IMR-90 (cell line): Measurements from ENCODE around the gene PRELP. TPM values are rescaled to one million over a fixed set of nuclear protein-coding genes. Genes with fewer than 3 reads are reported as not detected.

Experiments
- ATAC-seq: fragments of 200-7000 bp; cut with Tn5 transposase; 2 replicates; pipeline ENCODE4 v1.9.1; 2020; ENCODE audit warnings: low read depth, mild to moderate bottlenecking, moderate library complexity
- BruUV-seq: library from RNA; stranded (reverse); fragments of 400-500 nt; replicated peaks from 2 replicates; lab custom pipeline; 2021; lab: Mats Ljungman, UMichigan
- CTCF ChIA-PET: fragments of 300-600 bp; formaldehyde crosslinking; extraction: SDS; loops from one replicate; lab custom pipeline; 2021; ENCODE audit warnings: antibody characterized with exemption; lab: Yijun Ruan, JAX
- POLR2A ChIA-PET: fragments of 300-600 bp; sonication (Branson Sonifier 250); formaldehyde crosslinking; loops from one replicate; lab custom pipeline; 2022; ENCODE audit warnings: antibody characterized with exemption; ENCODE audit not compliant: unreplicated experiment; lab: Charles Lee
- DNase-seq: peaks from one replicate; pipeline ENCODE4 v3.0.0; 2013
- H2AFZ ChIP-seq: replicated peaks from 2 replicates; pipeline ENCODE3; 2013; ENCODE audit warnings: low read length, mild to moderate bottlenecking; ENCODE audit not compliant: poor library complexity
- H2AK5ac ChIP-seq: 2 replicates; pipeline ENCODE4 v1.6.1; 2013; ENCODE audit warnings: low read depth, low read length, inconsistent platforms
- H2AK9ac ChIP-seq: replicated peaks from 2 replicates; pipeline ENCODE3; 2013; ENCODE audit warnings: mild to moderate bottlenecking, low read depth, low read length, moderate library complexity; ENCODE audit not compliant: poor library complexity
- H2BK120ac ChIP-seq: 2 replicates; pipeline ENCODE4 v1.6.1; 2013; ENCODE audit warnings: low read depth, low read length, inconsistent platforms
- H2BK15ac ChIP-seq: 3 replicates; pipeline ENCODE4 v1.6.1; 2013; ENCODE audit warnings: low read depth, low read length, inconsistent platforms
- H2BK20ac ChIP-seq: 2 replicates; pipeline ENCODE4 v1.6.1; 2013; ENCODE audit warnings: low read depth, mild to moderate bottlenecking, inconsistent platforms, low read length, moderate library complexity
- H2BK5ac ChIP-seq: 2 replicates; pipeline ENCODE4 v1.6.1; 2013; ENCODE audit warnings: mild to moderate bottlenecking, low read depth, low read length, inconsistent platforms; ENCODE audit not compliant: poor library complexity, severe bottlenecking
- H3K14ac ChIP-seq: replicated peaks from 2 replicates; pipeline ENCODE4 v1.6.1; 2013; ENCODE audit warnings: low read depth, low read length, inconsistent platforms
- H3K18ac ChIP-seq: 2 replicates; pipeline ENCODE4 v1.6.1; 2013; ENCODE audit warnings: low read depth, low read length, control low read depth
- H3K23ac ChIP-seq: 2 replicates; pipeline ENCODE4 v1.6.1; 2013; ENCODE audit warnings: low read depth, low read length, inconsistent platforms
- H3K27ac ChIP-seq: 2 replicates; pipeline ENCODE4 v1.5.1; 2013; ENCODE audit warnings: mild to moderate bottlenecking, control low read depth, low read length; ENCODE audit not compliant: insufficient read depth
- H3K27me3 ChIP-seq: 2 replicates; pipeline ENCODE4 v1.6.1; 2013; ENCODE audit warnings: low read length; ENCODE audit not compliant: control insufficient read depth, insufficient read depth
- H3K36me3 ChIP-seq: 2 replicates; pipeline ENCODE4 v1.6.1; 2013; ENCODE audit warnings: low read length, mixed read lengths; ENCODE audit not compliant: control insufficient read depth, insufficient read depth
- H3K4ac ChIP-seq: 2 replicates; pipeline ENCODE4 v1.6.1; 2013; ENCODE audit warnings: low read depth, low read length, inconsistent platforms
- H3K4me1 ChIP-seq: 2 replicates; pipeline ENCODE4 v1.6.1; 2013; ENCODE audit warnings: low read length, mixed read lengths; ENCODE audit not compliant: control insufficient read depth, insufficient read depth
- H3K4me2 ChIP-seq: 2 replicates; pipeline ENCODE4 v1.6.1; 2013; ENCODE audit warnings: low read depth, mild to moderate bottlenecking, control low read depth, low read length, moderate library complexity
- H3K4me3 ChIP-seq: 2 replicates; pipeline ENCODE4 v1.5.1; 2013; ENCODE audit warnings: low read depth, mild to moderate bottlenecking, control low read depth, low read length, moderate library complexity; ENCODE audit not compliant: insufficient read depth
- H3K56ac ChIP-seq: 2 replicates; pipeline ENCODE4 v1.6.1; 2013; ENCODE audit warnings: low read length, inconsistent platforms; ENCODE audit not compliant: insufficient read depth; ENCODE audit errors: extremely low read depth
- H3K79me1 ChIP-seq, 2 experiments: 2 replicates each; pipeline ENCODE4 v1.6.1; 2013; ENCODE audit warnings: low read length in 2 of 2, inconsistent platforms in 1 of 2, low read depth in 1 of 2
- H3K9ac ChIP-seq: 2 replicates; pipeline ENCODE4 v1.6.1; 2013; ENCODE audit warnings: low read depth, low read length, control low read depth
- H3K9me1 ChIP-seq: 2 replicates; pipeline ENCODE4 v1.6.1; 2013; ENCODE audit warnings: low read length, inconsistent platforms; ENCODE audit not compliant: insufficient read depth
- H3K9me3 ChIP-seq: 2 replicates; pipeline ENCODE4 v1.6.1; 2013; ENCODE audit warnings: low read length; ENCODE audit not compliant: control insufficient read depth, insufficient read depth
- H4K20me1 ChIP-seq: 2 replicates; pipeline ENCODE4 v1.6.1; 2013; ENCODE audit warnings: low read length, inconsistent platforms; ENCODE audit not compliant: insufficient read depth
- H4K5ac ChIP-seq: 2 replicates; pipeline ENCODE4 v1.6.1; 2013; ENCODE audit warnings: mild to moderate bottlenecking, low read depth, low read length, control low read depth
- H4K8ac ChIP-seq, 2 experiments: 2 replicates each; pipeline ENCODE4 v1.6.1; 2013; ENCODE audit warnings: low read depth in 2 of 2, low read length in 2 of 2, control low read depth in 1 of 2, inconsistent platforms in 1 of 2
- H4K91ac ChIP-seq: 2 replicates; pipeline ENCODE4 v1.6.1; 2013; ENCODE audit warnings: low read depth, low read length, inconsistent platforms; ENCODE audit not compliant: insufficient read depth
- BHLHE40 ChIP-seq: fragments of 150-350 bp; IDR thresholded peaks from 2 replicates; pipeline ENCODE4 v1.6.1; 2016; ENCODE audit warnings: mild to moderate bottlenecking, low read depth, low read length
- CEBPB ChIP-seq: IDR thresholded peaks from 2 replicates; pipeline ENCODE4 v1.6.1; 2012; ENCODE audit warnings: low read depth, low read length, improper control_type of control experiment
- CHD1 ChIP-seq: IDR thresholded peaks from 2 replicates; pipeline ENCODE4 v1.6.1; 2012; ENCODE audit warnings: low read depth, low read length, improper control_type of control experiment
- ELK1 ChIP-seq: fragments of 150-350 bp; IDR thresholded peaks from 2 replicates; pipeline ENCODE4 v1.6.1; 2016; ENCODE audit warnings: low read depth, mild to moderate bottlenecking, low read length, moderate library complexity, borderline replicate concordance
- FOS ChIP-seq: fragments of 150-350 bp; IDR thresholded peaks from 2 replicates; pipeline ENCODE4 v1.6.1; 2016; ENCODE audit warnings: low read depth, low read length
- MAFK ChIP-seq: IDR thresholded peaks from 2 replicates; pipeline ENCODE4 v1.6.1; 2012; ENCODE audit warnings: low read depth, low read length, improper control_type of control experiment
- MAZ ChIP-seq: IDR thresholded peaks from 2 replicates; pipeline ENCODE4 v1.6.1; 2012; ENCODE audit warnings: low read depth, mild to moderate bottlenecking, low read length, improper control_type of control experiment, moderate library complexity, borderline replicate concordance
- MXI1 ChIP-seq: IDR thresholded peaks from 2 replicates; pipeline ENCODE4 v1.6.1; 2012; ENCODE audit warnings: low read depth, mild to moderate bottlenecking, low read length, moderate library complexity, borderline replicate concordance
- NFE2L2 ChIP-seq: fragments of 150-350 bp; IDR thresholded peaks from 2 replicates; pipeline ENCODE4 v1.6.1; 2016; ENCODE audit warnings: low read depth, mild to moderate bottlenecking, low read length
- POLR2A ChIP-seq: IDR thresholded peaks from 2 replicates; pipeline ENCODE4 v1.6.1; 2012; ENCODE audit warnings: mild to moderate bottlenecking, low read depth, low read length
- RAD21 ChIP-seq: IDR thresholded peaks from 2 replicates; pipeline ENCODE4 v1.6.1; 2012; ENCODE audit warnings: low read length, improper control_type of control experiment
- RCOR1 ChIP-seq: IDR thresholded peaks from 2 replicates; pipeline ENCODE4 v1.6.1; 2012; ENCODE audit warnings: mild to moderate bottlenecking, low read length, improper control_type of control experiment; ENCODE audit not compliant: insufficient replicate concordance
- RFX5 ChIP-seq: IDR thresholded peaks from 2 replicates; pipeline ENCODE4 v1.8.0; 2012; ENCODE audit warnings: low read depth, mild to moderate bottlenecking, low read length, moderate library complexity
- SMC3 ChIP-seq: fragments of 150-350 bp; IDR thresholded peaks from 2 replicates; pipeline ENCODE4 v1.6.1; 2016; ENCODE audit warnings: low read depth, mild to moderate bottlenecking, antibody characterized with exemption, low read length, moderate library complexity
- USF2 ChIP-seq: fragments of 150-350 bp; IDR thresholded peaks from 2 replicates; pipeline ENCODE4 v1.6.1; 2017; ENCODE audit warnings: mild to moderate bottlenecking, antibody characterized with exemption, low read length, low read depth
- WGBS, 2 experiments: methylation state at CpG; one replicate each; pipeline versions ENCODE4 v1.1.5 to v1.1.7; 2013; ENCODE audit warnings: missing lambda C conversion rate in 2 of 2; ENCODE audit not compliant: insufficient read length in 1 of 2; ENCODE audit errors: extremely low coverage in 2 of 2; 5-methylcytosine and 5-hydroxymethylcytosine counted together
- dilution Hi-C: fragments of 300-500 bp; cut with HindIII; formaldehyde crosslinking; loops from one replicate; pipeline ENCODE4 v1.14.3; 2018; ENCODE audit warnings: low sequenced_read_pairs; ENCODE audit not compliant: unreplicated experiment
- in situ Hi-C: fragments of 300-500 bp; cut with MboI; formaldehyde crosslinking; loops from 3 replicates; pipeline ENCODE4 v1.14.3; 2019; ENCODE audit warnings: low sequenced_read_pairs, inconsistent platforms, mixed read lengths
- intact Hi-C: fragments of 100-400 bp; cut with micrococcal nuclease; formaldehyde crosslinking; loops from 2 replicates; pipeline ENCODE4 v1.10.0; 2022
- polyA plus RNA-seq, 3 experiments: library from polyadenylated mRNA; depleted of rRNA; stranded (reverse); fragments of >200 nt; gene quantifications; 2 replicates each; pipeline ENCODE4 v1.2.3, GENCODE V29; 2012; ENCODE audit warnings: low replicate concordance in 1 of 3
- total RNA-seq: library from RNA; depleted of rRNA; stranded (reverse); fragments of >200 nt; gene quantifications from 2 replicates; pipeline ENCODE4 v1.2.3, GENCODE V29; 2012
- TF ChIP-seq, protein P1 (sequence below): conservative IDR thresholded peaks from 2 replicates; pipeline ENCODE4 v1.5.1; 2012; ENCODE audit warnings: mild to moderate bottlenecking, low read depth, low read length, improper control_type of control experiment

The PRELP gene
- total and polyA plus RNA-seq, 2 of the 4 experiments (the other 2 are of a cell fraction): 0.56 TPM; not detected in 1

- H3K23ac ChIP-seq: no peak overlapping the region
- in situ Hi-C loops (no loop called here), intact Hi-C loops (no loop called here), dilution Hi-C loops (no loop called here)
- WGBS, 2 experiments: no CpG with 5 or more reads among the region's 2 CpGs
- H2AFZ ChIP-seq: no peak overlapping the region
- POLR2A ChIA-PET: no interaction called here
- H3K18ac ChIP-seq: no peak overlapping the region; the same call in 1 of the 2 replicates
- no peak overlapping the region for H3K4me3 ChIP-seq
- H3K79me1 ChIP-seq: no peaks in the 10 kb centered on the region
- no peaks in the 10 kb centered on the region for H3K36me3 ChIP-seq
- H2BK15ac ChIP-seq: no peak overlapping the region
- no peak overlapping the region for H2AK9ac ChIP-seq
- peaks cover 7% of the 10 kb centered on the region for H4K20me1 ChIP-seq
- no peak overlapping the region for H3K27ac ChIP-seq
- BruUV-seq: no TSS peak
- H3K14ac ChIP-seq: no peak overlapping the region
- no peak for ATAC-seq
- CTCF ChIA-PET: no interaction called here
- no peak overlapping the region for H4K91ac ChIP-seq
- H3K9me1 ChIP-seq: peaks cover 4% of the 10 kb centered on the region; the same call in 1 of the 2 replicates
- TF ChIP-seq MAZ (no peak), RFX5 (no peak), CEBPB (no peak), POLR2A (no peak), RCOR1 (no peak), NFE2L2 (no peak), BHLHE40 (no peak), MAFK (no peak), MXI1 (no peak), SMC3 (no peak), CHD1 (no peak), ELK1 (no peak), RAD21 (no peak), USF2 (no peak), FOS (no peak)
- TF ChIP-seq, protein P1, sequence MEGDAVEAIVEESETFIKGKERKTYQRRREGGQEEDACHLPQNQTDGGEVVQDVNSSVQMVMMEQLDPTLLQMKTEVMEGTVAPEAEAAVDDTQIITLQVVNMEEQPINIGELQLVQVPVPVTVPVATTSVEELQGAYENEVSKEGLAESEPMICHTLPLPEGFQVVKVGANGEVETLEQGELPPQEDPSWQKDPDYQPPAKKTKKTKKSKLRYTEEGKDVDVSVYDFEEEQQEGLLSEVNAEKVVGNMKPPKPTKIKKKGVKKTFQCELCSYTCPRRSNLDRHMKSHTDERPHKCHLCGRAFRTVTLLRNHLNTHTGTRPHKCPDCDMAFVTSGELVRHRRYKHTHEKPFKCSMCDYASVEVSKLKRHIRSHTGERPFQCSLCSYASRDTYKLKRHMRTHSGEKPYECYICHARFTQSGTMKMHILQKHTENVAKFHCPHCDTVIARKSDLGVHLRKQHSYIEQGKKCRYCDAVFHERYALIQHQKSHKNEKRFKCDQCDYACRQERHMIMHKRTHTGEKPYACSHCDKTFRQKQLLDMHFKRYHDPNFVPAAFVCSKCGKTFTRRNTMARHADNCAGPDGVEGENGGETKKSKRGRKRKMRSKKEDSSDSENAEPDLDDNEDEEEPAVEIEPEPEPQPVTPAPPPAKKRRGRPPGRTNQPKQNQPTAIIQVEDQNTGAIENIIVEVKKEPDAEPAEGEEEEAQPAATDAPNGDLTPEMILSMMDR: no peak
- H4K8ac ChIP-seq: no peak overlapping the region
- 0 out of 2 replicates have a peak overlapping the region, but pooled peaks have one; percentile 5 for H2AK5ac ChIP-seq
- no peak for DNase-seq
- H3K9ac ChIP-seq: no peak overlapping the region
- H4K5ac ChIP-seq: no peak overlapping the region
- no peak overlapping the region for H2BK120ac ChIP-seq
- no peaks in the 10 kb centered on the region for H3K9me3 ChIP-seq
- no peak overlapping the region for H2BK5ac ChIP-seq
- H3K27me3 ChIP-seq: peaks cover 57% of the 10 kb centered on the region
- no peak overlapping the region for H3K4ac ChIP-seq
- H3K4me2 ChIP-seq: no peak overlapping the region
- H3K4me1 ChIP-seq: peaks cover 11% of the 10 kb centered on the region; the same call in 1 of the 2 replicates
- no peak overlapping the region for H2BK20ac ChIP-seq
- no peak overlapping the region for H3K56ac ChIP-seq
Observed at GRCh38 chr1:203426870-203427269, 48.7 kb upstream of the PRELP start.
